ENCODE measurements around the gene OR8S1. TPM values are rescaled to one million over a fixed set of nuclear protein-coding genes. Genes with fewer than 3 reads are reported as not detected.
"Not testable (repeated sequence)": the region's sequence is repeated elsewhere in the genome, so short reads cannot be mapped to it uniquely, and the experiment has no call there.

Gene OR8S1
- total RNA-seq, 1 experiment from 2014 or later = not detected

- BruUV-seq (replicated peaks) = no TSS peak
- H3K4me1 Mint-ChIP-seq (ENCODE audit: low read depth, unreplicated experiment) = no peaks in the 10 kb centered on the region
- CTCF ChIA-PET = no interaction called here
- intact Hi-C loops (cut with micrococcal nuclease; ENCODE audit: unreplicated experiment) = no loop called here
- DNase-seq = no peak
- no peak overlapping the region for H3K4me3 Mint-ChIP-seq (ENCODE audit: low read depth, unreplicated experiment)
- peaks cover 48% of the 10 kb centered on the region for H3K27me3 Mint-ChIP-seq (ENCODE audit: unreplicated experiment)
- no peaks in the 10 kb centered on the region for H3K36me3 Mint-ChIP-seq (ENCODE audit: insufficient read depth, unreplicated experiment)
- H3K9me3 Mint-ChIP-seq (ENCODE audit: low read depth, unreplicated experiment) = no peaks in the 10 kb centered on the region
- no peak overlapping the region for H3K27ac Mint-ChIP-seq (ENCODE audit: unreplicated experiment)
- TF ChIP-seq, protein P1, sequence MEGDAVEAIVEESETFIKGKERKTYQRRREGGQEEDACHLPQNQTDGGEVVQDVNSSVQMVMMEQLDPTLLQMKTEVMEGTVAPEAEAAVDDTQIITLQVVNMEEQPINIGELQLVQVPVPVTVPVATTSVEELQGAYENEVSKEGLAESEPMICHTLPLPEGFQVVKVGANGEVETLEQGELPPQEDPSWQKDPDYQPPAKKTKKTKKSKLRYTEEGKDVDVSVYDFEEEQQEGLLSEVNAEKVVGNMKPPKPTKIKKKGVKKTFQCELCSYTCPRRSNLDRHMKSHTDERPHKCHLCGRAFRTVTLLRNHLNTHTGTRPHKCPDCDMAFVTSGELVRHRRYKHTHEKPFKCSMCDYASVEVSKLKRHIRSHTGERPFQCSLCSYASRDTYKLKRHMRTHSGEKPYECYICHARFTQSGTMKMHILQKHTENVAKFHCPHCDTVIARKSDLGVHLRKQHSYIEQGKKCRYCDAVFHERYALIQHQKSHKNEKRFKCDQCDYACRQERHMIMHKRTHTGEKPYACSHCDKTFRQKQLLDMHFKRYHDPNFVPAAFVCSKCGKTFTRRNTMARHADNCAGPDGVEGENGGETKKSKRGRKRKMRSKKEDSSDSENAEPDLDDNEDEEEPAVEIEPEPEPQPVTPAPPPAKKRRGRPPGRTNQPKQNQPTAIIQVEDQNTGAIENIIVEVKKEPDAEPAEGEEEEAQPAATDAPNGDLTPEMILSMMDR (IDR thresholded peaks at IDR 0.05; ENCODE audit: unreplicated experiment) = no peak
Measured at GRCh38 chr12:48486679-48487078, 38.8 kb upstream of the OR8S1 start.

- Mint-ChIP-seq H3K36me3 (ENCODE audit: insufficient read depth, unreplicated experiment) (no peaks in the 10 kb centered on the region), H3K4me3 (ENCODE audit: low read depth, unreplicated experiment) (no peak overlapping the region), H3K4me1 (ENCODE audit: low read depth, unreplicated experiment) (no peaks in the 10 kb centered on the region), H3K9me3 (ENCODE audit: low read depth, unreplicated experiment) (no peaks in the 10 kb centered on the region), H3K27ac (ENCODE audit: unreplicated experiment) (no peak overlapping the region), H3K27me3 (ENCODE audit: unreplicated experiment) (peaks cover 38% of the 10 kb centered on the region)
- TF ChIP-seq, protein P1 (IDR thresholded peaks at IDR 0.05; ENCODE audit: unreplicated experiment) = no peak
- no TSS peak for BruUV-seq (replicated peaks)
- intact Hi-C loops (cut with micrococcal nuclease; ENCODE audit: unreplicated experiment) = no loop called here
- CTCF ChIA-PET = no interaction called here
- DNase-seq = no peak
Measured at GRCh38 chr12:48489012-48489411, 36.4 kb upstream of the OR8S1 start.

DNA sequence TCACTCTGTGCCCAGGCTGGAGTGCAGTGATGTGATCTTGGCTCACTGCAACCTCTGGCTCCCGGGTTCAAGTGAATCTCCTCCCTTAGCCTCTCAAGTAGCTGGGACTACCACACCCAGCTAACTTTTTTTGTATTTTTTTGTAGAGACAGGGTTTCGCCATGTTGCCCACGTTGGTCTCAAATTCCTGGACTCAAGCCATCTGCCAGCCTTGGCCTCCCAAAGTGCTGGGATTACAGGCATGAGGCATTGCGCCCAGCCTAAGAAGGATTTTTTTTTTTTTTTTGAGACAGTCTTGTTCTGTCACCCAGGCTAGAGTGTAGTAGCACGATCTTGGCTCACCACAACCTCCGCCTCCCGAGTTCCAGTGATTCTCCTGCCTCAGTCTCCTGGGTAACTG lies 36.0 kb upstream of the OR8S1 start:
- BruUV-seq (replicated peaks); DNase-seq; H3K9me3 Mint-ChIP-seq (ENCODE audit: low read depth, unreplicated experiment); H3K4me3 Mint-ChIP-seq (ENCODE audit: low read depth, unreplicated experiment); intact Hi-C loops (cut with micrococcal nuclease; ENCODE audit: unreplicated experiment); H3K4me1 Mint-ChIP-seq (ENCODE audit: low read depth, unreplicated experiment); H3K27ac Mint-ChIP-seq (ENCODE audit: unreplicated experiment); H3K36me3 Mint-ChIP-seq (ENCODE audit: insufficient read depth, unreplicated experiment): not testable (repeated sequence)
- peaks cover 36% of the 10 kb centered on the region for H3K27me3 Mint-ChIP-seq (ENCODE audit: unreplicated experiment)
- CTCF ChIA-PET = interaction anchor here (0.6 kb wide), 1 partner anchor 446 kb away, joined by 5 read pairs; no protein-coding TSS in a partner anchor

DNA sequence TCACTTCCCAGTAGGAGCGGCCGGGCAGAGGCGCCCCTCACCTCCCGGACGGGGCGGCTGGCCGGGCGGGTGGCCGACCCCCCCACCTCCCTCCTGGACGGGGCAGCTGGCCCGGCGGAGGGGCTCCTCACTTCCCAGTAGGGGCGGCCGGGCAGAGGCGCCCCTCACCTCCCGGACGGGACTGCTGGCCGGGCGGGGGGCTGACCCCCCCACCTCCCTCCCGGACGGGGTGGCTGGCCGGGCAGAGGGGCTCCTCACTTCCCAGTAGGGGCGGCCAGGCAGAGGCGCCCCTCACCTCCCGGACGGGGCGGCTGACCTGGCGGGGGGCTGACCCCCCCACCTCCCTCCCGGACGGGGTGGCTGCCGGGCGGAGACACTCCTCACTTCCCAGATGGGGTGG lies 25.2 kb upstream of the OR8S1 start:
- H3K27me3 Mint-ChIP-seq (ENCODE audit: unreplicated experiment) = peaks cover 44% of the 10 kb centered on the region
- H3K27ac Mint-ChIP-seq (ENCODE audit: unreplicated experiment); H3K4me3 Mint-ChIP-seq (ENCODE audit: low read depth, unreplicated experiment); DNase-seq; H3K4me1 Mint-ChIP-seq (ENCODE audit: low read depth, unreplicated experiment); BruUV-seq (replicated peaks); intact Hi-C loops (cut with micrococcal nuclease; ENCODE audit: unreplicated experiment); H3K9me3 Mint-ChIP-seq (ENCODE audit: low read depth, unreplicated experiment); H3K36me3 Mint-ChIP-seq (ENCODE audit: insufficient read depth, unreplicated experiment); CTCF ChIA-PET: not testable (repeated sequence)

DNA sequence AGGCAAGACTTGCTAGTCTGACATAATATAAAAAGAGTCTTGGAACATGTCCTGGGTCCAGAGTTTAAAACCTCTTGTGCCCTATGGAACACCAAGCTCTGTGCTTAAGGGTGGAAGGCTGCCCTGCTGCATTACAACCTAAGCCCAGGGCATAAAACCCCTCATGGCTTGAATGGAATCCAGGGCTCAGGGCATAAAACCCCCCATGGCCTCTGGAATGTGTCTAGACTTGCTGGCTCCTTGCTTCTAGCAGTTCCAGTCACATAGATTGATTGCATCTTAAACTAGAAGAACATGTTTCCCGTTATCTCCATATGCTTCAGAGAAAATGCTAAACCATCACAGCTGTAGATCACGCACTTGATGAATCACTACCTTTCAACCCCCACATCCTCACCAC lies 18.6 kb upstream of the OR8S1 start:
- BruUV-seq (replicated peaks); DNase-seq; intact Hi-C loops (cut with micrococcal nuclease; ENCODE audit: unreplicated experiment); CTCF ChIA-PET; H3K9me3 Mint-ChIP-seq (ENCODE audit: low read depth, unreplicated experiment); H3K4me3 Mint-ChIP-seq (ENCODE audit: low read depth, unreplicated experiment); H3K4me1 Mint-ChIP-seq (ENCODE audit: low read depth, unreplicated experiment); H3K36me3 Mint-ChIP-seq (ENCODE audit: insufficient read depth, unreplicated experiment); H3K27ac Mint-ChIP-seq (ENCODE audit: unreplicated experiment): not testable (repeated sequence)
- peaks cover 55% of the 10 kb centered on the region for H3K27me3 Mint-ChIP-seq (ENCODE audit: unreplicated experiment)

- CTCF ChIA-PET = no interaction called here
- no peaks in the 10 kb centered on the region for H3K4me1 Mint-ChIP-seq (ENCODE audit: low read depth, unreplicated experiment)
- no peak overlapping the region for H3K4me3 Mint-ChIP-seq (ENCODE audit: low read depth, unreplicated experiment)
- H3K27me3 Mint-ChIP-seq (ENCODE audit: unreplicated experiment) = peaks cover 59% of the 10 kb centered on the region
- no TSS peak for BruUV-seq (replicated peaks)
- H3K9me3 Mint-ChIP-seq (ENCODE audit: low read depth, unreplicated experiment) = no peaks in the 10 kb centered on the region
- no peak for DNase-seq
- H3K36me3 Mint-ChIP-seq (ENCODE audit: insufficient read depth, unreplicated experiment) = no peaks in the 10 kb centered on the region
- intact Hi-C loops (cut with micrococcal nuclease; ENCODE audit: unreplicated experiment) = no loop called here
- no peak overlapping the region for H3K27ac Mint-ChIP-seq (ENCODE audit: unreplicated experiment)
- TF ChIP-seq, protein P1 (IDR thresholded peaks at IDR 0.05; ENCODE audit: unreplicated experiment) = no peak
Measured at GRCh38 chr12:48508987-48509386, 16.4 kb upstream of the OR8S1 start.

All from Calu3 (cell line).